DMS53 (cell line): ENCODE data around the gene ZNF423.

Source experiments
- DNase-seq: peaks from one replicate; lab custom pipeline; 2025; lab: John Stamatoyannopoulos, UW

The ZNF423 gene

DNA sequence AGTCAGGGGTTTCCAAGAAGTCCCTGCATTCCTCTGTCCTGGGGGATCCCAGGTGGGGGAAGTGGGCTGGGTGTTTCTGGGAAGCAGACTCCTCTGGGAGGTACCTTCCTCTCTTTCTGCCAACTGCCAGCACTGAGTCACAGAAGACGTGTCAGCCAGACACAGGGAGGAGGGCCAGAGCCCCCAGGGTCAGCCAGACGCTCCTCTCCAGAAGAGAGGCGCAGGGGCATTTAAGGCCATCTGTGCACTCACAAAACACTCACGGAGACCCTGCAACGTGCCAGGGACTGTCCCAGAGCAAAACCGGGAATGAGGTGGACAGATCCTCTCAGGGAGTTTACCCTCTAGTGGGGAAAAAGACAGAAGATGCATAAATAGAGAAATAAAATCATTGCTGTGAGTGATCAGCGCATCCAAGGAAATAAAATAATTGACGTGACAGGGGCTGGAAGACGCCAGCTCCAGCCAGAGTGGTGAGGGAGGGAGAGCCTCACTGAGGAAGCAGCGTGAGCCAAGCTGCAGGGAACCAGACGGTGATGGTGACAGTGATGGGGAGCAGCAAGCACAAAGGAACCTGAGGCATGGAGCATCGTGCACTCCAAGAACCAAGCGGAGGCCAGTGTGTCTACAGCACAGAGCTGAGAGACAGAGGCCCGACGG is 105.4 kb downstream of the ZNF423 start:
- no peak for DNase-seq

DNA sequence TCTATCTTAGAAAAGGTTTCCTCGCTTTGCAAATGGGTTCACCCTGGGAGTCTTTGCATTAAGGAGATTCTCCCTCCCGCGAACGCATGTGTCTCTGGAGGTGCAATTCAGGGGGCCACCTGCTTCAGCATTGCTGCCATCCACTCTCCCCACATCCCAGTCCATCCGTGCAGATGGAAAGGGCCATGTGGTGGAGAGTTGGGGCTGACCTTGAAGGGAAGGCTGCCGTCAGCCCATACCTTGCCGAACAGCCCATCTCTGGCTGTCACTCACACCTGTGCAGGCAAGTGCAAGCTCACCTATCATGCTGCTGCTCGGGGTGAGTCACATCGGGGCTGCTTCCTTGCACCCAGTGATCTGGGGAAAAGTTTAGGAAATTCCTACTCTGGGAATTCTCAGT is 106.1 kb downstream of the ZNF423 start:
- no peak for DNase-seq

DNA sequence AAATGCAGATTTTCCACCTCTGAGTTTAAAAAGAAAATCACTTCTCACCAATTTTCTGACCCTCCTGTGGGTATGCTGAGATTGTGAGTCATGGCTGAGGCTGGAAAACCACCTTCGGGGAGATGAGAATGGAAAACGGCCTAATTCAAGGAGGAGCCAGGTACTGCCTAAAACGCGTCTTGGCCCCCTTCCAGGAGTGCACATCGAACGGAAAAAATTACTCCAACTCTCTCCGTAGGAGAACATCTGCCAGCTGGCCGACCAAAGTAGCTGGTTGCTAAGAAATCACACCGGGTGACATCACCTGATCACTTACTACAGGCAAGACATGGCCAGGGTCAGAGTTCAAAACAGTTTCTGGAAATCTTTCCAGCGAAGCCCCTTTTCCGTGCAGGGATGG is 107.6 kb downstream of the ZNF423 start:
- no peak for DNase-seq

DNA sequence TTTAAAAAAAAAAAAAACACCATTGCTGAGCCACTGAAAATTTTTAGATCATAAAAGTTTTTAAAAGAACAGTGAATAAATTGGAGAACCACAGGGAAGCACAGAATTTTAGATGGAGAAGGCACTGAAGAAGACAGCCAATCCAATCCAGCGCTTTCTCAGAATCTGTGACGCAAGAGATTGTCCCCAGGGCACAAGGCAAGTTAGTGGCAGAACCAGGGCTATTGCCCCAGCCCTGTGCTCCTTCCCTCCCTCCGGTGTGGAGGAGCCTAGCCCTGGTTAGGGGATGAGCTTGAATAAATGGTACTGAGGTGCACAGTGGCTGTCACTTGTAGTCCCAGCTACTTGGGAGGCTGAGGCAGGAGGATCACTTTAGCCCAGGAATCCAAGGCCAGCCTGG is 108.3 kb downstream of the ZNF423 start:
- no peak for DNase-seq

DNA sequence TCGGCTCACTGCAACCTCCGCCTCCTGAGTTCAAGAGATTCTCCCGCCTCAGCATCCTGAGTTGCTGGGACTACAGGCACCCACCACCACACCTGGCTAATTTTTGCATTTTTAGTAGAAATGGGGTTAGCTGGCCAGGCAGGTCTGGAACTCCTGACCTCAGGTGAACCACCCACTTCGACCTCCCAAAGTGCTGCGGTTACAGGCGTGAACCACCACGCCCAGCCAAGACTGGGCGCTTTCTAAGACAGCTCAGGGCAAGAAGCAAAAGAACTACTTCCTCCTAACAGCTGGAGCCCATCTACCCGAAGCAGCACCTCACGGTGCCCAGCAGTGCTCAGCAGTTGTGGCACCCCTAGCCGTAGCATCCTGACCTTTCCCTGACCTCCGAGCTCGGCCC is 109.4 kb downstream of the ZNF423 start:
- DNase-seq: no peak

DNA sequence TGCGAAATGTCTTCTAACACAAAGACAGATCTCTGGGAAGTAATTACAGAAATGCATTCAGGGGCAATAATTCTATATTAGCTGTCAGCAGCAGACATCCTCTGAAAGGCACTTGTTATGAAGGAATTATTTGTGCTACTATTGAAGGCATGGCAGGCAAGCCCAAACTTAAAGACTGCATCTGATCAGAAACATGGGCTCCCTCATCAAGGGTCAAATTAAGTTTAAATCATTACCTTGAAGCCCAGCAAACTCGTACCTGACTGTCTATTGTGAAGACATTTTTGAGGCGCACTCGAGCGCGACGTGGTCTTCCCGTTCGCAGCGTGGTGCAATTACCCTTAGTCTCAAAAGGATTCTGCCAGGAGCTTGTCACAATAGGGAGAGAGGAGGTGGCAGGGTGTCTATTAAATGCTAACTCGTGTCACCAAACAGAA is 110.6 kb downstream of the ZNF423 start:
- DNase-seq: no peak

DNA sequence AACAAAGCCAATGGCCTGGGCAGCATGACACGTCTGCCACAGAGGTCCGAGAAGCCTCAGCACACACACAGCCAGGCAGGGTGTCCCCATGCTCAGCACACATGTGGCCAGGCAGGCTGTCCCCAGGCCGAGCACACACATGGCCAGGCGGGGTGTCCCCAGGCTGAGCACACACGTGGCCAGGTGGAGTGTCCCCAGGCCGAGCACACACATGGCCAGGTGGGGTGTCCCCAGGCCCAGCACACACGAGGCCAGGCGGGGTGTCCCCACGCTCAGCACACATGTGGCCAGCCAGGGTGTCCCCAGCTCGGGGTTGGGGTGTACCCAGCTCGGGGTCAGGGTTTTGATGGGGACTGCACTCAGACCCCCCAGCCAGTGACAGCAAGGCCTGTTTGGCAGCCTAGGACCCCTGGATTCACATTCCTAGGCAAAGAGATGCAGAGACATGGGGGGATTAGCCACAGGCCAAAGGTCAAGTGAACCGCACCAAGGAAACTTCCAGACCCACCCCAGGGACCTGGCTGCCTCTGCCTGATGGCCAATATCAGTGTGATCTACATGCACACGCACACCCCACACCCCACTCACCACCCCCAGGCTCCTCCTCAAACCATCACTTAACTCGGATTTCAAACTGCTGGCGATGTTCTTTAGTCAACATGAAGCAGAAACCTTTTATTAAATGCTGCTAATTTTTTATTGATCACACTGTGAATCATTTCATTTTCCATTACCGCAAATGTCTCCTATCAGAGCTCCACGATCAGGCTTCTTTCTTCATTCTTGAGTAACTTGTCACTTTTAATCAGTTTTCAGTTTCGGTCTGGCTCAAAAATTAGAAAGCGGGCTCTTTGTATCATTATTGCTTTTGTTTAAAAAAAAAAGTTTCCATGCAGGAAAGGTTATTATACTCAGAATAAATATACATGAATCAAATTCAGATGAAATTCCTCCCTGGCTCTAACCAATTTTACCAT is 111.4 kb downstream of the ZNF423 start:
- DNase-seq: no peak

DNA sequence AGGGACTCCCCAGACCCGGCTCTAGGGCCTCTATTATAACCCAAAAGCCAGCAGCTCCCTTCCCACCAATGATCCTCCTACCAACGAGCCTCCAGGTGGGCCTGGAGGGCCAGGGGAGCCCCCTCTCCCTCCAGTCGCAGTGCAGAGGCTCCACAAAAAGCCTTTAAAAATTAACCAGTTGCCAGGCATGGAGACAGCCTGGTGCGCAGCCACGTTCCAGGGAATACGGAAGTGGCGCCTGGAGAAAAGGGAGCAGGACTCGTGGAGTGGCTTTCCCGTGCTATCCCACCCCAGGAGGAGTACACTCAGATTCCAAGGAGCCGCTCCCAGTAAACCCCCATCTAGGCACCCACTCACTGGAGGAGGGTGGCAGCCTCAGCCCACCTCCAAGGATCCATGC is 112.3 kb downstream of the ZNF423 start:
- no peak for DNase-seq

DNA sequence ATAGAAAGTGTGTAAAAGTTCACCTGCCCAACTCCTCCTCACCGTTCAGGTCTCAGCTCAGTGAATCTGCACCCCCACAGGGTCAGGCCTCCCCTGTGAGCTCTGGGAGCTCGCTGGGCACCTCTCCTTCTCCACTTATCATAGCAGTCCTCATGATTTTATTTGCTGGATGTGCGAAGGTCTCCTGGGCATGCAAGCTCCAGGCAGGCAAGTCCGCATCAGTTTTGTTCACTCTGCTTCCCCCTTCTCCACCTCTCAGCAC is 112.8 kb downstream of the ZNF423 start:
- no peak for DNase-seq

DNA sequence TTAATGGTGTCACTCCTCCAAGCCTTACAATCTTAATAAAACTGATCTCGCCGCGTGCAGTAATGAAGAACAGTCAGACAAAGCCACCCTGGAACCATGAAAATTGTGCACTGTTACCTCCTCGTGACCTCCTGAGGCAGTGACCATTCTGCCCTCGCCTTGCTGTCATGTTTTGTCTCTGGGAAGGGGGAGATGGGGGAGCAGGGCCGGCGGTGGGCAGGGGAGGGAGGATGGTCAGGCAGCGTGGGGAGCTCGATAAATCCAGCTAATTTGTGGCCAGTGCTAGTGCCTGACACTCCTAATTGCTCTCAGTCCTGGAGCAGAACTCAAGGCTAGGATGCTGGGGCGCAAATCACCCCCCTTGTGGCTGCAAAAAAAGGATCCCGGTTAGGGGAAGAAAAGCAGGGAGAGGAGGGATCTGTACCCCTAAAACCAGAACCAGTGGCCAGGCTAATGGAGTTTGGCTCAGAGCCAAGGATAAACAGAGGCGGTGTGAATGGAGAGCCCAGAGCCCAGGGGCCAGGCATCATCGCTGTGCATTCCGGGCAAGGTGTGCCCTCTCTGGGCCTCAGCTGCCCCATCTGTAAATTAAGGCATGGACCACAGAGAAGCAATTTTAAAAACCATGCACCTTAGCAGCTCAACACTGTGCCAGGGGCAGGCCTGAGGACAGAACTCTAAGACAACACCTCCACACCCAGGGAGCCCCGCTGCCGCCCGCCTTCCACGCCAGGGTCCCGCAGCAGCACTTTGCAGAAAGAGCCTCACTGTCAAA is 113.3 kb downstream of the ZNF423 start:
- DNase-seq: no peak

DNA sequence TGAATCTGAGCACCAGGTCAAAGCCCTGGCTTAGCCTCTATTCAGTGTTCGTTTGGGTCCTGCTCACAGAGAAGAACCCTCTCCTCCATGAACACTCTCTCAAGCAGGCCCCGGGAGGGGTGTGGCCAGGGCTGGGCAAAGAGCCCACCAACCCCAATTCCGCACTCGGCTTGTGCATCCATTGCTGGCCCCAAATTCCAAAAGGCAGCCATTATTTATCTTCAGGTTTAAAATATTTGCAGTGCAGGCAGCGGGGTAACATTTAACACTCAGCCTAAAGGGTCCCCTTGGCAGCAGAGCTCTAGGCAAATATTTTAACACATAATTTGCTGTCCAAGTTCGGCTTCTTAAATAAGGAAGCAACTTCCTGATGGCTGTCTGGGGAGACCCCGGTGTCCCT is 115.7 kb downstream of the ZNF423 start:
- DNase-seq: no peak

DNA sequence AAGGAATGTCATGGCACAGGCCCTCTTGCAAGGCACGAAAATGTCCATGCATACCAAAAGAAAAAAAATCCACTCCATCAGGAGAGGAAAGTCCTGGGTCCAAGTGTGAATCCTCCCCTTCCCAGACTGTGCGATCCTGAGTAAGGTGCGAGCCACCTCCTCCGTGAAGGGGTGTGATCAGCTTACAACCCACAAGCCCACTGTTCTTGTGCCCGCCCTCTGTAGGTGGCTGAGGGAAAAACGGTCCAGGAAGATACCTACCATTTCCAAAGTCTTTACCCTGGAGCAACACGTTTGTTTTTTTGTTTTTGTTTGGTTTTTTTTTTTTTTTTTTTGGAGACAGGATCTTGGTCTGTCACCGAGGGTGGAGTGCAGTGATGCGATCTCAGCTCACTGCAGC is 116.5 kb downstream of the ZNF423 start:
- no peak for DNase-seq

DNA sequence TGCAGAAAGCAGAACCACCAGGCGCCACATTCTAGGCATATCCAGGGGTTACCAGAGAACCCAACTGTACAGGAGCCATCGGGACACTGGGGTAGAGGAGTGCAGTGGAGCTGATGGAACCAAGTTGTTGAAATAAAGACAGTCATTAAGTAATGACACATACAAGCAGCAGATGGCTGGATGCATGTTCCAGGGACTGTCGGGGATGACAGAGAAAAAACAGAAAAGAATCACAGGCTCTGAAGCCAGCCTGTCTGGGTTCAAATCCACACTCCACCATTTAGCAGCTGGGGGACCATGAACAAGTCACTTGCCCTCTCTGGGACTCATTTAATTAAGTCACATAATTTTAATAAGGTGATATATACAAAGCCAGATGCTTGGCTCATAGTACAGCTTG is 117.1 kb downstream of the ZNF423 start:
- no peak for DNase-seq

DNA sequence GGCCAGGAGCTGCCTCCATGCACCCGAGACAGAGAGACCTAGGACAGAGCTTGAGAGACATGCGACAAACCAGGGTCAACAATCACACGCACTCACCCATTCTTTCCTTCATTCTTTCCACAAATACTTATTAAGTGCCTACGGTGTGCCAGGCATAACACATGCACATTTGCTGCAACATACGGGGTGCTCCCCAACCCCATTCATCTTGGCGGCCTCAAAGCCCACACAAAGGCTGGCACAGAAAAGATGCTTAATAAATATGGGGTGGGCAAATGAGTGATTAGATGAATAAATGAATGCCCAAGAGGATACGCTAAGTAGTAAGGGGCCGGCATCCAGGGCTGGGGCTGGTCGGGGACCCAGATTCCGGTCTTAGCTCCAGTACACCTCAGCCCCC is 117.9 kb downstream of the ZNF423 start:
- DNase-seq: no peak

DNA sequence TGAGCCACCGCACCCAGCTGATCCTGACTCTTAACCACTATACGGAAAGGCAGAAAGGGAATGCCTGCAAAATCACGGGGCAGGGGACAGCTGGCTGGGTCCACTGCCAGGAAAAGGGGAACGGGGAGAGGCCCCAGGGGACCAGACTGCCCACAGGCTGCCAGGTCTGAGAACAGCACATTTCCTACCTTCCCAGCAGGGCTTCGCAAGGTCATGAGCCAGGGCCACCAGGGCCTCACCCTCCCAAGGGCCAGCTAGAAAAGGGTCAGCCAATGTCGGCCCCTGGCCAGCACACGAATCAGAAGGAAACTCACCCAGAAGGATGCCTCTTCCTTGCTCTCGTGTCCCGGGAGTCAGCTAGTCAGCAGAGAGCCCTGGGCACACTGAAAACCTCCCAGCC is 118.4 kb downstream of the ZNF423 start:
- no peak for DNase-seq

DNA sequence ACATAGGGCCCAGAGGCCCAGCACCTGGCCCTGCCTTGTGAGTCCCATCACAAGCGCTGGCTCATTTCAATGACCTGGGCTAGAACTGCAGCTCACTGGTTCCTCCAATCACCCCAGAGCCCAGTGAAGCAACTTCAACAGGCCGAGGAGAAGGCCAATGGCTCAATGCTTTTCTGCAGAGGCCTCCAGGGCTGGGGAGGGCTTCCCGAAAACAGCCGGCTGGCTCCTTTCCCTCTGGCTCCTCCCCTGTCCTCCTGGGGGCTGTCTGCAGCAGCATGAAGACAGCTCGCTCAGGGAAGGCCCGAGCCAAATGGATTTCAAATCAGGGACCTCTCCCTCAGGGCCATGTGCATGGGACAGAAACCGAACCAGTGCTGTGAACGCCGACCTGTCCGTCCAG is 121.6 kb downstream of the ZNF423 start:
- DNase-seq: no peak

DNA sequence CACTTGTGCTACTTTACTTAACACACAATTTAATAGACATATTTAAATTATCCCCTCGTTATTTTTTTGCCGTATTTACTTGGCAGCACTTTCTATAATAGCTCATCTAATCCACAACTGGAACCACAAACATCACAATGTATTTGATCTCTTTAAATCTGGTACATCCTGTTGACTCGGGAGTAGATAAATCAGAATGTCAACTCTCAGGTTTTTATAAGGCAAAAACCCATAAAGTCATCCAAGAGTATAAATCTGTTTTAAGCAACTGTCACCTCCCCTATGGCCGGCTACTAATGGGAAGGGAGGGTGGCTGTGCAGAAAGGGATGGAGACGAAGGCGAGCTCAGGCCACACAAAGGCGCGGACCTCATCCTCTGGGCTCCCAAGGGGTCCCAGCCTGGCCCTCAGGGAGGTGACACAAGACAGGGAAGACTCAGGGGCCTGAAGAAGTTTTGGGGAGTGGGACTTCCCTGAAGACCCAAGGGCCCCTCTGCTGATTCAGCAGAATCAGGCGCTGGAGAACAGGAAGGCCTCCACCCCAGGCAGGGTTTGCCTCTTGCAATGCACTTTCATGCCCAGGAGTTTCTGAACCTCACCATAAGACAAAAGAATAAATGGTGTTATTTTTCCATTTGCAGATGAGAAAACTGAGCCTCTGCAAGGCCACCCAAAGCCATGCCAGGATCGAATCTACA is 122.5 kb downstream of the ZNF423 start:
- no peak for DNase-seq

DNA sequence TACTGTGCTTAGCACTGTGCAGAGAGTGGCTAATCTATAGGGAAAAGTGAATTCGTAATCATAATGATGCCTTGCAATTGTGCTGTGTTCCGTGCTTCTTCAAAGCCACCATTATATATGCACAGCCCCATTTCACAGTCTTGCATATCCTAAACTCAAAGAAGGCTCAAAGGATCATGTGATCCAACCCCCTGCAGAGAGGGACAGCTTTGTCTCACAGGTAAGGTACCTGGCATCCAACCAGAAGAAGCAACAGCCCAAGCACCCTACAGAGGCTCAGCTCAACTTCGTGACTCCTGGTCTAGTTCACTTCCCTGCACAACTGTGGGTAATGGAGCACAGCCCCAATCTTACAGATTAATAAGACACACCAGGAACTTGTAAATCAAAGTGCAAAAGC is 124.0 kb downstream of the ZNF423 start:
- DNase-seq: no peak

DNA sequence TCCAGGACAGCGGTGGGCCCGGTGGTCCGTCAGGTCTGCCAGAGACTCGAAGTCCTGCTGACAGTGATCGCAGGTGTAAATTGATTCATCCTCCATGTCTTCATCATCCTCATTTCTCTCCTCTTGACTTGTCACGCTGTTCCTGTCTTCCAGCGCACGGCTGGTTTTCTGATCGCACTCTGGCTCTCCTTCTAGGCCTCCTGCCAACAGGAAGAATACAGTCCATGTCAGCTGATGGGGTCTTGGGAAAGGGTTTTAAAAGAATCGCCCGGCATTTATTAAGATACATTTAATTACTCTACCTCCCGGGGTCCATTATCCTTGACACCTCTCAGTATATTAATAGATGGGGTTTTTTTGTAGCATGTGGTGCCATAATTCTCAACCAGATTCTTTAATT is 125.1 kb downstream of the ZNF423 start:
- DNase-seq: no peak

DNA sequence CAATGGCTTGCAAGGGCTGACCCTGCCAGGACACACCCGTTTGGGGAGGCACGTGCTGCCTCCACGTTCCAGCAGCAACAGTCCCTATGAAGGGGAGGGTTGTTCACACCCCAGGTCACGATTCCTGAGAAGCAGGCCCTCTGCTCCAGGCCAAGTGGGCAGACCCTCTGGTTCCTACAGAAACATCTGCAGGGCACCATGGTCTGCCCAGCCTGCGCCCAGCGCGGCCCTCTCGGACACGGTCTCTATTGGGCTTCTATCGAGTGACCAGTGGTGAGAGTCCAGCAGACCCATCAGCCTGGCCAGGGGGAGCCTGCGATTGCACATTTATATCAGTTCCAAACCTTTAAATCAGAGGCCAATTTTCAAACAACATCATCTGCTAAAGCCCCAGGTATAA is 128.3 kb downstream of the ZNF423 start:
- no peak for DNase-seq

DNA sequence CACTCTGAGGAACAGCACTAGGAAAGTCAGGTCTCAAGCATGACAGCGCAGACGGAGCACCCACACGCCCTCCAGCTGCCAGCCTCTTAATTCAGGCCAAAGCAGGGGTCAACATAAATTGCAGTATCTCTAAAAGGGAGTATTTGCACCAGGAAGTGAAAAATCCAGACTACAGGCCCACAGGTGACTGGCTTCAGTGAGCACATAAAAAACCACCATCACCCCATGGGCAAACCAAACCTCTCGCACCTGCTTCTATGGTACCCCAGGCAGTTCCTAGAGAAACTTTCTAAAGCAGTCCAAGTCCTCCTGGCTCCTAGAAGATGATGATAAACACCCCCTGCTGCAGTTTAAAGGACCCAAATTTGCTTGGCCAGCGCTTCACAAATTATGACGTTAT is 129.8 kb downstream of the ZNF423 start:
- no peak for DNase-seq

DNA sequence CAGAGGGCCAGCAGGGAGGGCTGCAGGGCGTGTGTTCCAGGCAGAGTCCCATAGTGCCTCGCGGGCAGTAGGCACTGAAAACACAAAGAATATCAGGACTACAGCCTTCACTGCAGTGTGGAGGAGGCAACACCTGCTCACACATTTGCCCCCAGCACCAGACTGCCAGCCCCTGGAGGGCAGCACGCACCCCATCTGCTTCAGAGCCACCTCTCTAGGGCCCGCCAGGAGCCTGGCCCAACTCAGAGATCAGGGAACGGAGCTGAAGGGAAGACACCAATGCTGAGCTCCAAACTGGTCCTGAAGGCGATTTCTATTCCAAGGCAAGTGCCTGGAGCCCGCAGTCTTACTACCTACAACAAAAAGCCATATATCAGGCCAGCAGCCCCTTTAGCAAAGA is 130.3 kb downstream of the ZNF423 start:
- DNase-seq: no peak
